ENCODE data around the gene UQCC5.

Gene UQCC5

DNA sequence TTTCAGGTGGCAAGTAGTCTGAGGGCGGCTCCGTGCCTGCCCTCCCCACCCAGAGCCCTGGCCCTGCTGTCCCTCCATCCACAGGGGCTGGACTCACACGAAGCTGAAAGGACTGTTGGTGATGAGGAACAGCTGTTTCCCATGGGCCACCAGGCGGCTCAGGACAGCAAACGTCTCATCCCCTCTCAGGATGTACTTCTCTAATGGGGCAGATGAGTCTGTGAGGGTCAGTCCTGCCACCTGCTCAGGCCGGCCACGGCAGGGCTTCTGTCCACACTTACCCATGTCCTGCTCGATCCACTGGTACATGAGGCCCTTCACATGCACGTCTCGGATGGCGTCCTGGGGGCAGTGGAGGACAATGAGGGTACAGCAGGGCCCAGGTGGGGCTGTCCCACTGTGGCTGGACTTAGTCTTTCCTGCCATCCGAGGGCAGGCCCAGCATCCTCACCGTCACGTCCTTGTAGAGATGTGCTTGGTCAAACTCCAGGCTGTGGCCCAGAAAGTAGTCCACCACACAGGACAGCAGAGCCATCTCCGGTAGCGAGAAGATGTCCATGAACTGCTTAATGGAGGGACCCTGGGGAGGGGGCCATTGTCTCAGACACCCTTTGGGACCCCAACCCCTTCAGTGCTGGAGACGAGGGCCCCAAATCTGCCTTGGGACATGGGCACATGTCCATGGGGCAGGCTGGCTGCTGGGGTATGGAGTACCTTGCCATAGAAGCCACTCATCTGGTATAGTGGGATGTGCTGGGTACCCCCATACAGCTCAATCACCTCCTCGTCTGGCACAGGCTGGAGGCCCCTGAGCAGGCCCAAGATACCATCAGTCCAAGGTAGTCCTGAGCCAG is 8.4 kb upstream of the UQCC5 start:
- Histone ChIP-seq H3K9me3 (ENCODE audit: control extremely low read depth in 1 of 5, control insufficient read depth in 4 of 5, insufficient read depth in 2 of 5, low read depth in 1 of 5, low read length in 4 of 5) (no peaks in the 10 kb centered on the region), H3K4me1 (ENCODE audit: control extremely low read depth in 1 of 4, control insufficient read depth in 4 of 4, insufficient read depth in 4 of 4, low read length in 3 of 4) (peaks cover 5 to 27% (median 18%) of the 10 kb centered on the region in 4 experiments), H3K36me3 (ENCODE audit: control insufficient read depth in 4 of 4, insufficient read depth in 4 of 4, low read length in 3 of 4) (peaks cover 10 to 72% (median 37%) of the 10 kb centered on the region in 4 experiments), H3K27me3 (replicated peaks in 2 of 5; ENCODE audit: control insufficient read depth in 4 of 5, insufficient read depth in 5 of 5, low read length in 4 of 5) (no peaks in the 10 kb centered on the region), H3K4me3 (ENCODE audit: control insufficient read depth in 1 of 7, extremely low read depth in 1 of 7, insufficient read depth in 4 of 7, low read depth in 2 of 7, low read length in 6 of 7) (no peak overlapping the region), H3K27ac (ENCODE audit: insufficient read depth in 1 of 2, low read depth in 1 of 2, low read length in 2 of 2, poor library complexity in 1 of 2, severe bottlenecking in 2 of 2) (no peak overlapping the region)
- DNase-seq, result no peak
- ChIA-PET CTCF (interaction anchor here (1.1 to 1.7 kb wide), 3 partner anchors 24 to 57 kb away, joined by 3 to 5 read pairs (median 4); no protein-coding TSS in a partner anchor), POLR2A (interaction anchor here (1.1 to 1.2 kb wide), 2 partner anchors 17 to 29 kb away, joined by 3 to 5 read pairs; no protein-coding TSS in a partner anchor)
- WGBS (ENCODE audit: insufficient coverage), result 99% methylated on average over 14 of the region's 18 CpGs

- Histone ChIP-seq H3K4me1 (ENCODE audit: control extremely low read depth in 1 of 4, control insufficient read depth in 4 of 4, insufficient read depth in 4 of 4, low read length in 3 of 4) (peaks cover 5 to 27% (median 23%) of the 10 kb centered on the region in 4 experiments), H3K27ac (ENCODE audit: insufficient read depth in 1 of 2, low read depth in 1 of 2, low read length in 2 of 2, poor library complexity in 1 of 2, severe bottlenecking in 2 of 2) (no peak overlapping the region), H3K4me3 (ENCODE audit: control insufficient read depth in 1 of 7, extremely low read depth in 1 of 7, insufficient read depth in 4 of 7, low read depth in 2 of 7, low read length in 6 of 7) (no peak overlapping the region), H3K36me3 (ENCODE audit: control insufficient read depth in 4 of 4, insufficient read depth in 4 of 4, low read length in 3 of 4) (peaks cover 10 to 64% (median 35%) of the 10 kb centered on the region in 4 experiments), H3K9me3 (ENCODE audit: control extremely low read depth in 1 of 5, control insufficient read depth in 4 of 5, insufficient read depth in 2 of 5, low read depth in 1 of 5, low read length in 4 of 5) (no peaks in the 10 kb centered on the region), H3K27me3 (replicated peaks in 2 of 5; ENCODE audit: control insufficient read depth in 4 of 5, insufficient read depth in 5 of 5, low read length in 4 of 5) (no peaks in the 10 kb centered on the region)
- POLR2A ChIA-PET, result interaction anchor here (1.1 kb wide), 1 partner anchor 30 kb away, joined by 3 read pairs; no protein-coding TSS in a partner anchor
- WGBS (ENCODE audit: insufficient coverage), result 96% methylated on average over 25 of the region's 25 CpGs
- CTCF ChIA-PET, result interaction anchor here (1.1 to 1.2 kb wide), 2 partner anchors 29 to 39 kb away, joined by 3 to 4 read pairs; no protein-coding TSS in a partner anchor
- DNase-seq, result no peak
These were observed 7.6 kb upstream of the UQCC5 start for GRCh38 chr3:52528586-52529375.

GRCh38 chr3:52529376-52530333 is 6.8 kb upstream of the UQCC5 start:
- ChIA-PET POLR2A (interaction anchor here (1.1 kb wide), 1 partner anchor 31 kb away, joined by 3 read pairs; no protein-coding TSS in a partner anchor), CTCF (interaction anchor here (0.8 to 1.9 kb wide), 4 partner anchors 30 to 40 kb away, joined by 3 to 6 read pairs (median 4); partner anchors contain the start of gene STAB1)
- peaks cover 5 to 55% (median 29%) of the 10 kb centered on the region in 4 experiments for H3K36me3 ChIP-seq (ENCODE audit: control insufficient read depth in 4 of 4, insufficient read depth in 4 of 4, low read length in 3 of 4)
- WGBS (ENCODE audit: insufficient coverage), result 74% methylated on average over 10 of the region's 12 CpGs
- no peak overlapping the region for H3K27ac ChIP-seq (ENCODE audit: insufficient read depth in 1 of 2, low read depth in 1 of 2, low read length in 2 of 2, poor library complexity in 1 of 2, severe bottlenecking in 2 of 2)
- H3K4me3 ChIP-seq (ENCODE audit: control insufficient read depth in 1 of 7, extremely low read depth in 1 of 7, insufficient read depth in 4 of 7, low read depth in 2 of 7, low read length in 6 of 7), result no peak overlapping the region
- no peaks in the 10 kb centered on the region for H3K9me3 ChIP-seq (ENCODE audit: control extremely low read depth in 1 of 5, control insufficient read depth in 4 of 5, insufficient read depth in 2 of 5, low read depth in 1 of 5, low read length in 4 of 5)
- no peak for DNase-seq
- no peaks in the 10 kb centered on the region for H3K27me3 ChIP-seq (replicated peaks in 2 of 5; ENCODE audit: control insufficient read depth in 4 of 5, insufficient read depth in 5 of 5, low read length in 4 of 5)
- H3K4me1 ChIP-seq (ENCODE audit: control extremely low read depth in 1 of 4, control insufficient read depth in 4 of 4, insufficient read depth in 4 of 4, low read length in 3 of 4), result peaks cover 5 to 35% (median 30%) of the 10 kb centered on the region in 4 experiments

DNA sequence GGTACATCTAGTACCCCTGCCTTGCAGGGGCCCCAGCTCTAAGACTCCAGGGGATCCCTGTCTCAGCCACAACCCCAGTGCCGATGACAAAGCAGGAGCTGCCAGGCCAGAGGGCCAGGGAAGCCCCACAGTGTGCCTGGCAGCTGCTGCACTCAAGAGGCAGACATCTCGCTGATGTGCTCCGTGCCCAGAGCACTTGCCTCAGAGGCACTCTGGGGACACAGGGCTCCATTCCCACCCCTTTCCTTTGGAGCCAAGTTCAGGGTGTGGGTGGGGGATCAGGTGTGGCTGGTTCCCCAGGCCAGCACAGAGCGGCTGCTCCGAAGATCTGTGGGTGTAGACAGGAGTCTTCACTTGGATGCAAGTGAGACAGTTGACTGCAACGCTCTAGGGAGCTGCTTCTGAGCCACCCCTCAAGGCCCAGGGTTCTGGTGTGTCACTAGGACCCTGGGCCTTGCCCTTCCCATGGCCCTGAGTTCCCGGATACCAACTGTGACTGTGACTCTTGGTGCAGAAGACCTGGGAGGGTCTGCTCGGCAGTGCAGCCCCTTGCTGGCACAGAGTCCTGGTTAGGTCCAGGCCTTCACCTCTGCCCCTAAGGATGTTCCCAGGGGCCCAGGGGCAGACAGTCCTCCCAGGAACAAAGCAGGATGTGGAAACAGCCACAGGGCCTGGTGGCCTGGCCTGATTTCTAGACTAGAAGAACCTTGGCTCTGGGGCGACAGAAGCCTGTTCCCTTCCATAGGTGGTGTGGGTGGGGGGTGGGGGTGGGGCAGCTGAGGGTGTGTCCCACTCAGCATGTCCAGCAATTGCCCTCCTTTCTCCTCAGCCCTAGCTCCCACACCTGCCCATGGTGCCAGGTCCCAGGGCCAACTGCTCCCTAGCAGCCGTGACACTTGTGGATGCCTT is 5.2 kb upstream of the UQCC5 start:
- POLR2A ChIA-PET, result interaction anchor here (0.7 to 1.0 kb wide), 2 partner anchors 36 to 817 kb away, joined by 3 to 6 read pairs; partner anchors contain the start of gene STAB1
- WGBS (ENCODE audit: insufficient coverage), result 95% methylated on average over 7 of the region's 10 CpGs

GRCh38 chr3:52531860-52532516 is 4.4 kb upstream of the UQCC5 start:
- H3K9me3 ChIP-seq (ENCODE audit: control extremely low read depth in 1 of 5, control insufficient read depth in 4 of 5, insufficient read depth in 2 of 5, low read depth in 1 of 5, low read length in 4 of 5), result no peaks in the 10 kb centered on the region
- H3K4me3 ChIP-seq (ENCODE audit: control insufficient read depth in 1 of 7, extremely low read depth in 1 of 7, insufficient read depth in 4 of 7, low read depth in 2 of 7, low read length in 6 of 7), result peak overlapping the region in 2 of 7 experiments; percentile 68 to 75
- H3K36me3 ChIP-seq (ENCODE audit: control insufficient read depth in 4 of 4, insufficient read depth in 4 of 4, low read length in 3 of 4), result peaks cover 5 to 35% (median 18%) of the 10 kb centered on the region in 4 experiments
- H3K4me1 ChIP-seq (ENCODE audit: control extremely low read depth in 1 of 4, control insufficient read depth in 4 of 4, insufficient read depth in 4 of 4, low read length in 3 of 4), result peaks cover 8 to 53% (median 37%) of the 10 kb centered on the region in 4 experiments
- H3K27ac ChIP-seq (ENCODE audit: insufficient read depth in 1 of 2, low read depth in 1 of 2, low read length in 2 of 2, poor library complexity in 1 of 2, severe bottlenecking in 2 of 2), result no peak overlapping the region
- H3K27me3 ChIP-seq (replicated peaks in 2 of 5; ENCODE audit: control insufficient read depth in 4 of 5, insufficient read depth in 5 of 5, low read length in 4 of 5), result no peaks in the 10 kb centered on the region
- WGBS (ENCODE audit: insufficient coverage), result 87% methylated on average over 10 of the region's 14 CpGs
- CTCF ChIA-PET, result interaction anchor here (1.0 to 1.9 kb wide), 2 partner anchors 33 to 60 kb away, joined by 3 to 6 read pairs; no protein-coding TSS in a partner anchor
- POLR2A ChIA-PET, result interaction anchor here (0.6 to 2.0 kb wide), 4 partner anchors 22 to 816 kb away, joined by 3 to 7 read pairs (median 6); partner anchors contain the start of gene STAB1
- no peak for DNase-seq

More for the DNA sequence above, 5.2 kb upstream of the UQCC5 start:
- Histone ChIP-seq H3K27me3 (replicated peaks in 2 of 5; ENCODE audit: control insufficient read depth in 4 of 5, insufficient read depth in 5 of 5, low read length in 4 of 5) (no peaks in the 10 kb centered on the region), H3K9me3 (ENCODE audit: control extremely low read depth in 1 of 5, control insufficient read depth in 4 of 5, insufficient read depth in 2 of 5, low read depth in 1 of 5, low read length in 4 of 5) (no peaks in the 10 kb centered on the region), H3K4me1 (ENCODE audit: control extremely low read depth in 1 of 4, control insufficient read depth in 4 of 4, insufficient read depth in 4 of 4, low read length in 3 of 4) (peaks cover 8 to 49% (median 34%) of the 10 kb centered on the region in 4 experiments), H3K27ac (ENCODE audit: insufficient read depth in 1 of 2, low read depth in 1 of 2, low read length in 2 of 2, poor library complexity in 1 of 2, severe bottlenecking in 2 of 2) (no peak overlapping the region), H3K36me3 (ENCODE audit: control insufficient read depth in 4 of 4, insufficient read depth in 4 of 4, low read length in 3 of 4) (peaks cover 5 to 42% (median 21%) of the 10 kb centered on the region in 4 experiments), H3K4me3 (ENCODE audit: control insufficient read depth in 1 of 7, extremely low read depth in 1 of 7, insufficient read depth in 4 of 7, low read depth in 2 of 7, low read length in 6 of 7) (peak overlapping the region in 1 of 7 experiments; percentile 75)
- CTCF ChIA-PET, result interaction anchor here (0.6 to 1.9 kb wide), 2 partner anchors 33 to 102 kb away, joined by 3 to 6 read pairs; no protein-coding TSS in a partner anchor
- DNase-seq, result no peak
